Tibial nerve (tissue), 4 donors: ENCODE data around the gene PITRM1.

Experiments
- EP300 ChIP-seq, 2 donors: sonication (generic); formaldehyde crosslinking; IDR thresholded peaks; one replicate each; pipeline ENCODE4 v1.6.1; 2017; ENCODE audit warnings: antibody characterized with exemption in 2 of 2, mild to moderate bottlenecking in 1 of 2
- TF ChIP-seq, protein P1 (sequence below), 5 experiments: fragments of 200-600 bp in 3 of 5; fragments of 450-650 bp in 2 of 5; sonication (generic) in 3 of 5; IDR thresholded peaks; one replicate each; pipeline ENCODE4 v1.5.1; 2016 to 2019; ENCODE audit warnings: antibody characterized with exemption in 5 of 5, mild to moderate bottlenecking in 3 of 5, moderate library complexity in 2 of 5

- TF ChIP-seq EP300 (IDR thresholded peaks at IDR 0.05), result no peak
- TF ChIP-seq, protein P1, sequence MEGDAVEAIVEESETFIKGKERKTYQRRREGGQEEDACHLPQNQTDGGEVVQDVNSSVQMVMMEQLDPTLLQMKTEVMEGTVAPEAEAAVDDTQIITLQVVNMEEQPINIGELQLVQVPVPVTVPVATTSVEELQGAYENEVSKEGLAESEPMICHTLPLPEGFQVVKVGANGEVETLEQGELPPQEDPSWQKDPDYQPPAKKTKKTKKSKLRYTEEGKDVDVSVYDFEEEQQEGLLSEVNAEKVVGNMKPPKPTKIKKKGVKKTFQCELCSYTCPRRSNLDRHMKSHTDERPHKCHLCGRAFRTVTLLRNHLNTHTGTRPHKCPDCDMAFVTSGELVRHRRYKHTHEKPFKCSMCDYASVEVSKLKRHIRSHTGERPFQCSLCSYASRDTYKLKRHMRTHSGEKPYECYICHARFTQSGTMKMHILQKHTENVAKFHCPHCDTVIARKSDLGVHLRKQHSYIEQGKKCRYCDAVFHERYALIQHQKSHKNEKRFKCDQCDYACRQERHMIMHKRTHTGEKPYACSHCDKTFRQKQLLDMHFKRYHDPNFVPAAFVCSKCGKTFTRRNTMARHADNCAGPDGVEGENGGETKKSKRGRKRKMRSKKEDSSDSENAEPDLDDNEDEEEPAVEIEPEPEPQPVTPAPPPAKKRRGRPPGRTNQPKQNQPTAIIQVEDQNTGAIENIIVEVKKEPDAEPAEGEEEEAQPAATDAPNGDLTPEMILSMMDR (IDR thresholded peaks at IDR 0.05), result no peak
Measured at GRCh38 chr10:3109633-3110032, 62.9 kb downstream of the PITRM1 start.
